D721Med (cell line): Measurements from ENCODE around the gene NCOR1.
A peak's percentile ranks its signal among the peaks of the same experiment; 100 is the strongest.
"Not testable (repeated sequence)": the region's sequence is repeated elsewhere in the genome, so short reads cannot be mapped to it uniquely, and the experiment has no call there.

Experiments used
- DNase-seq: peaks from one replicate; pipeline ENCODE4 v3.0.0; 2011; ENCODE audit warnings: low spot score; ENCODE audit not compliant: insufficient read length
- FAIRE-seq: peaks from 2 replicates; lab custom pipeline; 2011; peaks lifted over from hg19 to GRCh38; lab: Jason Lieb, UNC
- CTCF ChIP-seq: IDR thresholded peaks from 2 replicates; pipeline ENCODE4 v1.5.1; 2012; ENCODE audit warnings: mild to moderate bottlenecking, control low read depth; ENCODE audit not compliant: insufficient read depth; ENCODE audit errors: missing control alignments

The NCOR1 gene

GRCh38 chr17:16241906-16242399 is 26.6 kb upstream of the NCOR1 start:
- no peak for TF ChIP-seq CTCF
- FAIRE-seq (no peak), DNase-seq (no peak)

- FAIRE-seq (no peak), DNase-seq (no peak)
- TF ChIP-seq CTCF = no peak
Measured at GRCh38 chr17:16239931-16240330, 24.6 kb upstream of the NCOR1 start.

- no peak for TF ChIP-seq CTCF
- no peak for DNase-seq
- no peak for FAIRE-seq
Measured at GRCh38 chr17:16232391-16232790, 17.1 kb upstream of the NCOR1 start.

GRCh38 chr17:16229912-16230561 is 14.7 kb upstream of the NCOR1 start:
- not testable (repeated sequence) for DNase-seq, FAIRE-seq

GRCh38 chr17:16222406-16222805 is 7.1 kb upstream of the NCOR1 start:
- no peak for FAIRE-seq

GRCh38 chr17:16217002-16217635 is 1.8 kb upstream of the NCOR1 start, which contains the start of gene PIGL:
Gene PIGL, plus strand, starts transcription at chr17:16217210. Its CDS starts 17 bp downstream, at chr17:16217227.
- DNase-seq = peak; percentile 30
- FAIRE-seq = no peak
- no peak for TF ChIP-seq CTCF

More at GRCh38 chr17:16222406-16222805, 7.1 kb upstream of the NCOR1 start:
- no peak for TF ChIP-seq CTCF
- DNase-seq = no peak

GRCh38 chr17:16216341-16217001 is 1.1 kb upstream of the NCOR1 start:
- not testable (repeated sequence) for FAIRE-seq, DNase-seq

GRCh38 chr17:16215965-16216316 is 607 bp upstream of the NCOR1 start:
- FAIRE-seq (no peak), DNase-seq (no peak)
- no peak for TF ChIP-seq CTCF
